ENCODE results near the gene CPNE2.

DNA sequence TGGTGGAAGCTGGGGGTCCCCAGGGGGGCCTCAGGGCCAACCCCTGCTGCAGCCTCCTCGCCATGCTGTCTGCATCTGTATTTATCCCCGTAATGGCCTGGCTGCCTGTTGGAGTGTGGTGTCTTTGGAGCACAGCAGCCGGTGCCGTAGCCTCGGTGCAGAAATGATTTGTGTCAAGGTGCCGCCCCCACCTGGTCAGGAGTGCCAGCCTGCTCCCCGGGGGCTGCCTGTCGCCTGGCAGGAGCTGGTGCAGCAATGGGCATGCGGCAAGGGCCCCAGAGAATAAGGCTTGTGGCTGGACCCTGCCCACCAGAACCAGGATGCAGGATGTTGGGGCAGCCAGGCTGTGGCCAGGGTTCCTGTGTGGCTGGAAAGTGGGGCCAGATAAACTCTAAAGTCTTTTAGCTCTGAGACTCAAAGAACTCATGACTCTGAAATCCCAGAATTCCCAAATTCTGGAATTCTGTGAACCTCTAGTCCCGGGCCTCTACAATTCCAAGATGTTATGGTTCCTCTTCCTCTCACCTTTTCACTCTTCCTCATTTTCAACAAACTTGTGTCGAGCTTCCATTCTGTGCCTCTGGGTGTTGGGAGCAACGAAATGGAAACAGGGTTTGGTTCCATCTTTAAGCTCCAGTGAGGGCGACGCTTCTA, 5.9 kb downstream of the CPNE2 start:
- TF ChIP-seq, protein P1, sequence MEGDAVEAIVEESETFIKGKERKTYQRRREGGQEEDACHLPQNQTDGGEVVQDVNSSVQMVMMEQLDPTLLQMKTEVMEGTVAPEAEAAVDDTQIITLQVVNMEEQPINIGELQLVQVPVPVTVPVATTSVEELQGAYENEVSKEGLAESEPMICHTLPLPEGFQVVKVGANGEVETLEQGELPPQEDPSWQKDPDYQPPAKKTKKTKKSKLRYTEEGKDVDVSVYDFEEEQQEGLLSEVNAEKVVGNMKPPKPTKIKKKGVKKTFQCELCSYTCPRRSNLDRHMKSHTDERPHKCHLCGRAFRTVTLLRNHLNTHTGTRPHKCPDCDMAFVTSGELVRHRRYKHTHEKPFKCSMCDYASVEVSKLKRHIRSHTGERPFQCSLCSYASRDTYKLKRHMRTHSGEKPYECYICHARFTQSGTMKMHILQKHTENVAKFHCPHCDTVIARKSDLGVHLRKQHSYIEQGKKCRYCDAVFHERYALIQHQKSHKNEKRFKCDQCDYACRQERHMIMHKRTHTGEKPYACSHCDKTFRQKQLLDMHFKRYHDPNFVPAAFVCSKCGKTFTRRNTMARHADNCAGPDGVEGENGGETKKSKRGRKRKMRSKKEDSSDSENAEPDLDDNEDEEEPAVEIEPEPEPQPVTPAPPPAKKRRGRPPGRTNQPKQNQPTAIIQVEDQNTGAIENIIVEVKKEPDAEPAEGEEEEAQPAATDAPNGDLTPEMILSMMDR (IDR thresholded peaks at IDR 0.05), result no peak
- TF ChIP-seq POLR2A (IDR thresholded peaks at IDR 0.05) (no peak), POLR2AphosphoS5 (IDR thresholded peaks at IDR 0.05) (no peak)
